HG03432 (cell line): Measurements from ENCODE around the gene FAM170A.

Experiments
- ATAC-seq: cut with Tn5 transposase; IDR thresholded peaks from one replicate; pipeline ENCODE4 v1.9.1; 2021; ENCODE audit warnings: mild to moderate bottlenecking, moderate library complexity; ENCODE audit not compliant: unreplicated experiment

Gene FAM170A, protein sequence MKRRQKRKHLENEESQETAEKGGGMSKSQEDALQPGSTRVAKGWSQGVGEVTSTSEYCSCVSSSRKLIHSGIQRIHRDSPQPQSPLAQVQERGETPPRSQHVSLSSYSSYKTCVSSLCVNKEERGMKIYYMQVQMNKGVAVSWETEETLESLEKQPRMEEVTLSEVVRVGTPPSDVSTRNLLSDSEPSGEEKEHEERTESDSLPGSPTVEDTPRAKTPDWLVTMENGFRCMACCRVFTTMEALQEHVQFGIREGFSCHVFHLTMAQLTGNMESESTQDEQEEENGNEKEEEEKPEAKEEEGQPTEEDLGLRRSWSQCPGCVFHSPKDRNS

DNA sequence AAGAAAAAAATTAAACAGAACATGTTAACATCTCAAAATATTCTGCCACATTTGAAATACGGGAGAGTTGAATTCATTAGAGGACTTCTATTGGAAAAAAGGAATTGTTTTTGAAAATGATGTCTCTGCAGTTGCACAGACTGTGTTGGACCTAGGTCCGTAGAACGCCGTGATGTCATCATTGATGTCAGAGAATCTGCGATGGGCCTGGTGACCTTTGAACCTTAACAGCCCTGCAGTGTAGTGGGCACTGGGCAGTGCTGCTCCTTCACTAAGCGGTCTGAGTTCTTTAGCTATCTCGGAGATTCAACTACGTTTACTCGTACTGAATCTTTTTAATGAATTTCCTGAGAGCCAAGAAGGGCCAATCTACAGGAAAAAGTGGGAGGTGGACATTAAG is at the start of gene FAM170A:
FAM170A (plus strand) TSS at position 220 of the 400 bp plus-strand sequence. CDS start 211 bp downstream, outside the sequence.
- no peak for ATAC-seq

- ATAC-seq = no peak
Measured at GRCh38 chr5:119582987-119583386, 46.4 kb upstream of the FAM170A start.

DNA sequence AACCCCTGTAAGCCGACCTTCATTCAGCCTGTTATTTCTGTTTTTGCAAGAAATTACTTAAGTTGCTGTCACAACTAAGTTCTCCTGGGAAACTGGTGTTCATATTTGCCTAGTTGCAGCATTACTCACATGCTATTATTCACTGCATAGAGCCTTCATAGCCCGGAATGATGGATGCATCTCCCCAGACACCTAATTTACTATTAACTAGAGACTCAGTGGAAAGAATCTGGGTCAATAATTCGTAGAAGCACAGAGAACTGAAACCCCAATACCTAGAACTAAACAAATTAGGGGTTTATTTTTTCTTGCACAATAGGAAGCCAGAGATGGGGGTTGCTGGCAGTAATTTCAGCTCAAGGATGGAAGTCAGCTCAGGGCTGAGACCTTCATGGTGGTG is 45.7 kb upstream of the FAM170A start:
- peak; percentile 87 for ATAC-seq

DNA sequence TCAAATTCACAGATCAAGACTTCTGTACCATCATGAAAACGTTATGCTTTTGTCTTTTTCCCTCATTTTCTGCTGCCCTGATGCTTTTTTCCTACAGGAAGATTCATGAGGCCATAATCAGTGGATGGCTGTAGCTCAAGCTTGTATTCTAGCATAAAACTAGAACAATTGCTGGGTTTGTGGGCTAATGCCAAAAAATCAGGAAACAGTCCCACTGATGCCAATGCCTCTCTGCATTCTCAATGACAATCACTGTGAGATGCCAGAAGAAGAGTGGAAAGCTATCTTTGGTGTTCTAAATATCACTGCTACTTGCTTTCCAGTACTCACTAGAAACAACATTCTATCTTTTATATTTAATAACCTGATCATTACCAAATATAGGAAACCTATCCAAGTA is 33.3 kb upstream of the FAM170A start:
- no peak for ATAC-seq

DNA sequence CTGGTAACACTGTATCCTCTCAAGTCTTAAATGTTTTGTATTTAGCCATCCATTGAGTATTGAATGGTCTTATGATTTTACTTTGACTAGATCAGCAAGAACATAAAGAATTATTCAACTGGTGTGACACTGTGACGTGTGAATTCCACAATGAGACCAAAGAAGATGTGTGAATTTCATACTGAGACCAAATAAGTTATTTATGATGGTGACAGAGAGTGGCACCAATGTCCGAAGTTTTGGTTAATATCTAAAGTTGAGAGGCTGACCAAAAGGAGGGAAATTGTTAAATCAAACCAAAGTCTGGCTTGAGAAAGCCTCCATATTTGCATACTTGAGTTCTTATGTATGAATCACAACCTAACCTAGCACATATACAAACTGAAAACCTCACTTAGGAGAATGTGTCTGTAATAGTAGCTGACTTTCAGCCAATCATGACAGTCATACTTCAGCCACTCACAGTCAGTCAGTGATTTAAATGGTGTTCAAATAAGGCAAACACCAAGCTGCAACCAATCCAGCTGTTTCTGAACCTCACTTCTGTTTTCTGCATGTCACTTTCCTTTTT is 31.5 kb upstream of the FAM170A start:
- ATAC-seq = peak; percentile 64

DNA sequence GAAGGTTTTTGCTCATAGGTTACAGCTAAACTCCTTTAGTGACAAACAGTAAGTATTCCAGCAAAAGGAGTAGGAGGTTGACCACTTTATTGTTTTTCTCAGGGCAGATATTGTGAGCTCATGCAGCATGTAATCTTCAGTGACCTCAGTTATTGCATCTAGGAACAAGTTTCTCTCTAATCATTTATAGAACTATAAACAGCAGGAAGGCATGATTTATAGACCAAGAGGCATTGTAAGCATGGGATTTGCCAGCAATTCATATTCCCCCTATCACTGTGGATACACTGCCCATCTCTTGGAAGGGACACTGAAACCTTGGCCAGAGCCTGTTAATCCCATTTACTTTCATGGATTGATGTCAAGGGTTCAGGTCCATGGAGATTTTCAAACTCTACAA is 15.4 kb upstream of the FAM170A start:
- ATAC-seq = no peak

- no peak for ATAC-seq
Measured at GRCh38 chr5:119614838-119615237, 14.5 kb upstream of the FAM170A start.

GRCh38 chr5:119626086-119626485 is 3.3 kb upstream of the FAM170A start:
- ATAC-seq = no peak

DNA sequence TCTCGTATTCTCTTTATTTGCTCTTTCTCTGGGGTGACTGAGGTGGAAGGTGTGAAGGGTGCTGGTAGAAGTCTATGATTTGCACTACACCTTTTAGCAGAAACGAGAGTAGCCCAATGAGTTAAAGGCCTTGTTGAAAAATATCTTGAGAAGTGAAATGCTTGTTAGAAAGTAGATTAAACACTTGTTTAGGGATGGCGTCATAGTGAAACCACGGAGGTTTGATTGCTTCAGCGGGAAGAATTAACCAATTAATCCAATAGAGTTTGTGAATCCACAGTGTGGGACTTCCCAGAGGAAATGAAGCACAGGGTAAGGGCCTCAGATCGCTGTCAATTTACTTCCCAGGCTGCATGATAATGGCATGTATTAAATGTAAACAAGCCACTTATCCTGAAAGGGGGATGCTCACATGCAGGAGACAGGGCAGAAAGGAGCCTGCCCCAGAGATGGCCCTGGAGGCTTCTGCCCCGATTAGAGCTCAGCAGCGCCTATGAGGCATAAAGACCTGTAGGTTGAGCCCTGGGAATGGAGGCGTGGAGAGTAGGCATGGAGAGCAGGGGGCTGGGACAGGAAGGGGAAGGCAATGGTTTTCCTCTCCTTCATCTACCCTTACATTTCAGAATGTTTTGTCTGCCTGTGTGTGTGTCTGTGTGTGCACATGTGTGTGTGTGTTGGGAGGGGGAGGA is 1.5 kb downstream of the FAM170A start:
- ATAC-seq = peak; percentile 4

GRCh38 chr5:119631660-119632059 is 2.3 kb downstream of the FAM170A start:
- peak; percentile 56 for ATAC-seq

GRCh38 chr5:119651486-119651885 is 22.1 kb downstream of the FAM170A start:
- no peak for ATAC-seq

DNA sequence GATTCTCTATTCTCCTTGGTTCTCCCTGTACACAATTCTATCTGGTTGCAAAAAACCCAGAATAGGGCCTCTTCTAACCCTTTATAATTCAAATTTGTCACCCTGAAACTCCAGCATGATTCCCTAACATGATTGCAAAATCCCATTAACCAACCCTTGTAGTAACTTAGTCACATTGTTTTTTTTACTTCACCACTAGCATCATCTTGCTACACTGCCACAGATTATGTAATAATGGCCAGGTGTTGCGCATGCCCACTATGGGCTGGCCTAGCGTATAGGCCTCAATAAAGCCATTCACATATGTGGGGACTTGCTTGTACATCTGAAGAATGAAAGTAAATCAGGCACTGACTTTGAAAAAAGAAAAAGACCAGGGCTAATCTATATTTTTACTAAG is 25.7 kb downstream of the FAM170A start:
- no peak for ATAC-seq

DNA sequence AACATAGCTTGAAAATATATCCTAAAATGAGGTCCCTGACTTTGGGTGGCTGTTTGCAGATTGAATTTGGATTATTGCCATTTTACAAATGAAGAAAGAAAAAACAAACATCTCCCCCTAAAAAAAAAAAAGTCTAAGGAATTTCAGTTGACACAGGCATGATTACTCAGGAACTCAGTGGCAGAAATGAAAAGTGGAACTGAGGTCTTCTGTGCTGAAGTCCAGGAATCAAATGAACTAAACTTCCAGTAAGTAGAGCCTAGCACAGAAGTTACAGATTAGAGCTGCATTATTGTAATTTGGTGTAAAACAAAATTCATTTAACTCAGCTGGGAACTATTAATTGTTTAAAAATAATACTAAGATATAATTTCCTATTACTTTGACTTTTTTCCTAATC is 26.7 kb downstream of the FAM170A start:
- ATAC-seq = no peak

DNA sequence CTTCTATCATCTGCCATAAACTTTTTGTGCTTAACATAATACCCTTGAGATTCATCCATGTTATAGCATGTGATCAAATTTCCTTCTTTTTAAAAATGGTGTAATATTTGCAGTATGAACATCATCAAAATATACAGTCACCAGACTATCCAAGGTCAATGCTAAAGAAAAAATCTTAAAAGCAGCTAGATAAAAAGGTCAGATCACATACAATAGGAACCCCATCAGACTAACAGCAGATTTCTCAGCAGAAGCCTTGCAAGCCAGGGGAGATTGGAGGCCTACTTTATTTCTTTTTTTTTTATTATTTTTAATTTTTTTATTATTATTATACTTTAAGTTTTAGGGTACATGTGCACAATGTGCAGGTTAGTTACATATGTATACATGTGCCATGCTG is 37.2 kb downstream of the FAM170A start:
- no peak for ATAC-seq

- no peak for ATAC-seq
Measured at GRCh38 chr5:119678351-119679028, 49.1 kb downstream of the FAM170A start.

DNA sequence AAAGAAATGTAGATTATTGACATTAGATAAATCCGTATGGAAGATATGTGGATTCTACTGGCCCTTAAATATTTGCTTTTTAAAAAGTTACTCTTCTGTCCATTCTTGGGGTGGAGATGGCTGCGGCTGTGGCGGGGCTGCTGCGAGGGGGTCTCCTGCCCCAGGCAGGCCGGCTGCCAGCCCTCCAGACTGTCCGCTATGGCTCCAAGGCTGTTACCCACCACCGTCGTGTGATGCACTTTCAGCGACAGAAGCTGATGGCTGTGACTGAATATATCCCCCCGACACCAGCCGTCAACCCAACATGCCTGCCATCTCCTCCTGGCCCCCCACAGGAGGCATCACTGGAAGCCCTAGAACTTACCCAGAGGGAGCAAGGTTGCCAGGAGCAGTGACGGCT is 50.7 kb downstream of the FAM170A start:
- ATAC-seq = no peak

GRCh38 chr5:119681734-119682133 is 52.4 kb downstream of the FAM170A start:
- no peak for ATAC-seq

DNA sequence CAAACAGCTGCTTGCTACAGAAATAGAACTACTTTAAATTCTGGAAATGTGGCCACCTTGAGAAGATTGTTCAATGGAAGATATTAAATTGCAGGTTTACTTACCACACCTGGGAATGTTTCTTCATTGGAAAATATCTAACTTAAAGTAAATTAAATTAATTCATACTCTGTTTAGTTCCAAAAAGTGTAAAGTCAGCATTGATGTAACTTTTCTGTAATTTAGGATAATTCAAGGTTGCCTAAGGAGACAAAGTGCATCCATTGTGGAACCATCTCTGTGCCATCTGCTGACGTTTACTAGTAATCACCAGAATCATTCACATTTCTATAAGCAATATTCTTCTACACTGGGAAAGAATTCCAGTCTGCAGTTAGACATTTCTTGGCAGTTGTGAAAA is 53.0 kb downstream of the FAM170A start:
- ATAC-seq = no peak
